B cell (primary cell): ENCODE results near the gene CEP131. TPM values are rescaled to one million over a fixed set of nuclear protein-coding genes. Genes with fewer than 3 reads are reported as not detected.

ENCODE experiments used
- ATAC-seq: fragments of 200-7000 bp; cut with Tn5 transposase; one replicate; pipeline ENCODE4 v1.10.0; 2021; ENCODE audit warnings: low read depth, mild to moderate bottlenecking, moderate number of reproducible peaks, moderate library complexity
- CTCF ChIA-PET: fragments of 350-600 bp; sonication (Branson Sonifier 250); formaldehyde crosslinking; loops from one replicate; lab custom pipeline; 2021; ENCODE audit warnings: antibody characterized with exemption, inconsistent platforms; lab: Charles Lee
- POLR2A ChIA-PET: fragments of 350-600 bp; sonication (Branson Sonifier 250); formaldehyde crosslinking; loops from one replicate; lab custom pipeline; 2021; ENCODE audit warnings: antibody characterized with exemption; lab: Charles Lee
- DNase-seq: peaks from one replicate; pipeline ENCODE4 v3.0.0; 2013
- H2AFZ ChIP-seq: 2 replicates; pipeline ENCODE4 v1.6.1; 2012; ENCODE audit warnings: mild to moderate bottlenecking, low read depth, low read length; ENCODE audit not compliant: insufficient read depth, poor library complexity, severe bottlenecking
- H3K27ac ChIP-seq, 2 donors: 1 replicate in 1 of 2; 2 replicates in 1 of 2; pipeline ENCODE4 v1.5.1; 2012 to 2013; ENCODE audit warnings: low read length in 2 of 2, mild to moderate bottlenecking in 2 of 2, moderate library complexity in 1 of 2
- H3K27me3 ChIP-seq, 4 experiments: fragments of 200-600 bp in 1 of 4; sonication (generic) in 1 of 4; replicated peaks in 1 of 4; 1 replicate in 2 of 4; 2 replicates in 2 of 4; pipeline versions ENCODE4 v1.6.1 to v1.7.0; 2013 to 2016; ENCODE audit warnings: low read length in 3 of 4, mild to moderate bottlenecking in 2 of 4, mixed read lengths in 1 of 4, moderate library complexity in 1 of 4; ENCODE audit not compliant: insufficient read depth in 4 of 4, control insufficient read depth in 3 of 4; ENCODE audit errors: control extremely low read depth in 1 of 4
- H3K36me3 ChIP-seq, 2 experiments: replicated peaks in 1 of 2; 1 replicate in 1 of 2; 2 replicates in 1 of 2; pipeline versions ENCODE4 v1.6.1 to v1.7.1; 2013; ENCODE audit warnings: low read length in 1 of 2; ENCODE audit not compliant: insufficient read depth in 2 of 2, control insufficient read depth in 1 of 2; ENCODE audit errors: control extremely low read depth in 1 of 2, extremely low read depth in 1 of 2
- H3K4me1 ChIP-seq, 2 donors: fragments of 200-600 bp in 1 of 2; sonication (generic) in 1 of 2; 1 replicate in 1 of 2; 2 replicates in 1 of 2; pipeline versions ENCODE4 v1.5.1 to v1.6.1; 2013 to 2017; ENCODE audit warnings: low read length in 2 of 2; ENCODE audit not compliant: control insufficient read depth in 2 of 2, insufficient read depth in 2 of 2
- H3K4me2 ChIP-seq: replicated peaks from 2 replicates; pipeline ENCODE3; 2012; ENCODE audit warnings: mild to moderate bottlenecking, low read depth, low read length; ENCODE audit not compliant: poor library complexity, severe bottlenecking
- H3K4me3 ChIP-seq, 5 experiments: fragments of 200-600 bp in 1 of 5; sonication (generic) in 1 of 5; 1 replicate in 3 of 5; 2 replicates in 2 of 5; pipeline versions ENCODE4 v1.5.1 to v1.7.0; 2011 to 2016; ENCODE audit warnings: low read length in 4 of 5, mild to moderate bottlenecking in 4 of 5, low read depth in 2 of 5, control low read depth in 1 of 5, moderate library complexity in 1 of 5; ENCODE audit not compliant: insufficient read depth in 1 of 5; ENCODE audit errors: control extremely low read depth in 1 of 5, extremely low read depth in 1 of 5
- H3K79me2 ChIP-seq: fragments of 200-600 bp; sonication (generic); one replicate; pipeline ENCODE4 v1.6.0; 2016; ENCODE audit warnings: low read length; ENCODE audit not compliant: control insufficient read depth, insufficient read depth
- H3K9ac ChIP-seq: fragments of 200-600 bp; sonication (generic); 2 replicates; pipeline ENCODE4 v1.6.1; 2017; ENCODE audit warnings: mild to moderate bottlenecking, low read length, moderate library complexity
- H3K9me3 ChIP-seq, 3 donors: one replicate each; pipeline versions ENCODE4 v1.6.1 to v1.7.1; 2013; ENCODE audit warnings: low read length in 2 of 3; ENCODE audit not compliant: control insufficient read depth in 2 of 3, insufficient read depth in 1 of 3; ENCODE audit errors: control extremely low read depth in 1 of 3
- H4K20me1 ChIP-seq: 2 replicates; pipeline ENCODE4 v1.6.0; 2012; ENCODE audit warnings: mild to moderate bottlenecking, low read length; ENCODE audit not compliant: insufficient read depth, control insufficient read depth, poor library complexity, severe bottlenecking
- H3K27ac Mint-ChIP-seq: one replicate; pipeline ENCODE4 v1.8.0; 2021; ENCODE audit warnings: mixed read lengths
- H3K27me3 Mint-ChIP-seq: one replicate; pipeline ENCODE4 v1.8.0; 2021; ENCODE audit warnings: mixed read lengths
- H3K4me1 Mint-ChIP-seq: one replicate; pipeline ENCODE4 v1.8.0; 2021; ENCODE audit warnings: mixed read lengths
- H3K4me3 Mint-ChIP-seq: one replicate; pipeline ENCODE4 v1.8.0; 2021; ENCODE audit warnings: mixed read lengths
- H3K9me3 Mint-ChIP-seq: one replicate; pipeline ENCODE4 v1.8.0; 2022; ENCODE audit warnings: mixed read lengths; ENCODE audit not compliant: insufficient read depth
- CTCF ChIP-seq: fragments of 200-600 bp; IDR thresholded peaks from one replicate; pipeline ENCODE4 v1.8.0; 2022; ENCODE audit warnings: antibody characterized with exemption, mild to moderate bottlenecking
- EZH2 ChIP-seq: IDR thresholded peaks from 2 replicates; pipeline ENCODE4 v1.6.1; 2012; ENCODE audit warnings: borderline replicate concordance, low read depth, mild to moderate bottlenecking, moderate library complexity, low read length; ENCODE audit not compliant: insufficient read depth, poor library complexity, severe bottlenecking
- WGBS: methylation state at CpG from one replicate; pipeline ENCODE4 v1.1.5; 2013; ENCODE audit warnings: missing lambda C conversion rate; ENCODE audit not compliant: insufficient coverage; 5-methylcytosine and 5-hydroxymethylcytosine counted together
- intact Hi-C: fragments of 100-400 bp; cut with micrococcal nuclease; formaldehyde crosslinking; loops from one replicate; pipeline ENCODE4 v1.10.0; 2022
- polyA plus RNA-seq: library from polyadenylated mRNA; depleted of rRNA; stranded (reverse); fragments of >200 nt; gene quantifications from 2 replicates; pipeline ENCODE4 v1.2.3, GENCODE V29; 2012
- total RNA-seq, 2 donors: library from RNA; stranded (reverse); fragments of 120-200 nt in 1 of 2; gene quantifications; 1 replicate in 1 of 2; 2 replicates in 1 of 2; pipeline versions ENCODE4 v1.2.3 to v1.2.4, GENCODE V29; 2013 to 2022

Gene CEP131
- total and polyA plus RNA-seq, 2 donors (not counting 1 experiment from before 2014, with no cell fraction given) = 18.8 to 25.5 TPM

- ChIA-PET CTCF (no interaction called here), POLR2A (interaction anchor here (0.6 kb wide), 1 partner anchor 338 kb away, joined by 3 read pairs; no protein-coding TSS in a partner anchor)
- no peak overlapping the region for H3K9ac ChIP-seq
- peaks cover 0 to 2% (median under 1%) of the 10 kb centered on the region in 4 experiments for H3K27me3 ChIP-seq
- H2AFZ ChIP-seq = no peak overlapping the region
- no peak overlapping the region for H3K4me2 ChIP-seq
- no peaks in the 10 kb centered on the region for H3K79me2 ChIP-seq
- H3K4me3 ChIP-seq = no peak overlapping the region
- intact Hi-C loops = no loop called here
- H3K27ac ChIP-seq = no peak overlapping the region
- H3K4me1 ChIP-seq = no peaks in the 10 kb centered on the region
- Mint-ChIP-seq H3K27me3 (peaks cover 15% of the 10 kb centered on the region), H3K9me3 (no peaks in the 10 kb centered on the region), H3K27ac (no peak overlapping the region), H3K4me3 (no peak overlapping the region), H3K4me1 (peaks cover 9% of the 10 kb centered on the region)
- H4K20me1 ChIP-seq = no peaks in the 10 kb centered on the region
- DNase-seq = no peak
- H3K9me3 ChIP-seq = no peaks in the 10 kb centered on the region
- H3K36me3 ChIP-seq = no peaks in the 10 kb centered on the region
- no peak for TF ChIP-seq CTCF
- no peak for TF ChIP-seq EZH2
- WGBS = 81% methylated on average over 14 of the region's 14 CpGs
- no peak for ATAC-seq
Observed at GRCh38 chr17:81148986-81149533, 73.7 kb downstream of the CEP131 start.

- H3K4me2 ChIP-seq = no peak overlapping the region
- POLR2A ChIA-PET = no interaction called here
- TF ChIP-seq EZH2 (no peak), CTCF (no peak)
- Mint-ChIP-seq H3K4me3 (no peak overlapping the region), H3K27ac (no peak overlapping the region), H3K27me3 (peaks cover 15% of the 10 kb centered on the region), H3K9me3 (no peaks in the 10 kb centered on the region), H3K4me1 (peaks cover 9% of the 10 kb centered on the region)
- CTCF ChIA-PET = no interaction called here
- no peaks in the 10 kb centered on the region for H3K36me3 ChIP-seq
- H2AFZ ChIP-seq = no peak overlapping the region
- H3K27me3 ChIP-seq = peaks cover 0 to 5% (median under 1%) of the 10 kb centered on the region in 4 experiments
- H3K9ac ChIP-seq = no peak overlapping the region
- no peak for ATAC-seq
- H3K27ac ChIP-seq = no peak overlapping the region
- no peaks in the 10 kb centered on the region for H4K20me1 ChIP-seq
- no peak for DNase-seq
- no peak overlapping the region for H3K4me3 ChIP-seq
- H3K79me2 ChIP-seq = no peaks in the 10 kb centered on the region
- H3K9me3 ChIP-seq = no peaks in the 10 kb centered on the region
- 92% methylated on average over 14 of the region's 15 CpGs for WGBS
- H3K4me1 ChIP-seq = no peaks in the 10 kb centered on the region
- intact Hi-C loops = no loop called here
Observed at GRCh38 chr17:81148571-81148970, 74.2 kb downstream of the CEP131 start.
